ENCODE results near the gene LRRC8B.
"Not testable (repeated sequence)": the region's sequence is repeated elsewhere in the genome, so short reads cannot be mapped to it uniquely, and the experiment has no call there.

LRRC8B gene

GRCh38 chr1:89525169-89525855 lies 683 bp downstream of the LRRC8B start:
- peak; percentile 43 for DNase-seq

- DNase-seq, result no peak
These were observed 2.6 kb downstream of the LRRC8B start for GRCh38 chr1:89527256-89527655.

GRCh38 chr1:89527750-89528381 lies 3.2 kb downstream of the LRRC8B start:
- no peak for DNase-seq

- no peak for DNase-seq
These were observed 3.8 kb downstream of the LRRC8B start for GRCh38 chr1:89528382-89528780.

GRCh38 chr1:89529196-89529595 lies 4.6 kb downstream of the LRRC8B start:
- no peak for DNase-seq

- DNase-seq, result no peak
These were observed 5.9 kb downstream of the LRRC8B start for GRCh38 chr1:89530444-89531089.

GRCh38 chr1:89531480-89532139 lies 7.0 kb downstream of the LRRC8B start:
- DNase-seq, result no peak

GRCh38 chr1:89532228-89532627 lies 7.6 kb downstream of the LRRC8B start:
- no peak for DNase-seq

- no peak for DNase-seq
These were observed 8.2 kb downstream of the LRRC8B start for GRCh38 chr1:89532866-89533265.

- no peak for DNase-seq
These were observed 10.9 kb downstream of the LRRC8B start for GRCh38 chr1:89535537-89535936.

GRCh38 chr1:89536555-89537341 lies 12.1 kb downstream of the LRRC8B start:
- DNase-seq, result no peak

- DNase-seq, result no peak
These were observed 13.7 kb downstream of the LRRC8B start for GRCh38 chr1:89538361-89538760.

GRCh38 chr1:89539128-89539527 lies 14.5 kb downstream of the LRRC8B start:
- no peak for DNase-seq

- no peak for DNase-seq
These were observed 15.9 kb downstream of the LRRC8B start for GRCh38 chr1:89540406-89540970.

- DNase-seq, result no peak
These were observed 17.7 kb downstream of the LRRC8B start for GRCh38 chr1:89542345-89542744.

- DNase-seq, result not testable (repeated sequence)
These were observed 19.0 kb downstream of the LRRC8B start for GRCh38 chr1:89543632-89544031.

- DNase-seq, result no peak
These were observed 20.8 kb downstream of the LRRC8B start for GRCh38 chr1:89545264-89546038.

- no peak for DNase-seq
These were observed 21.7 kb downstream of the LRRC8B start for GRCh38 chr1:89546082-89546889.

GRCh38 chr1:89546934-89547562 lies 22.4 kb downstream of the LRRC8B start:
- no peak for DNase-seq

GRCh38 chr1:89547563-89548116 lies 23.0 kb downstream of the LRRC8B start:
- DNase-seq, result no peak

Data from femur (tissue), 1 donor.